A549 (cell line): Measurements from ENCODE around the gene PNMA6A. TPM values are rescaled to one million over a fixed set of nuclear protein-coding genes. Genes with fewer than 3 reads are reported as not detected.
"Not testable (repeated sequence)": the region's sequence is repeated elsewhere in the genome, so short reads cannot be mapped to it uniquely, and the experiment has no call there.

ENCODE experiments used
- ATAC-seq, 2 experiments: fragments of 200-7000 bp in 1 of 2; fragments of >200 bp in 1 of 2; cut with Nextera tagmentation in 1 of 2; cut with Tn5 transposase in 1 of 2; 3 replicates each; pipeline versions ENCODE4 v1.8.0 to v1.9.1; 2018 to 2020; ENCODE audit warnings: mild to moderate bottlenecking in 1 of 2, moderate library complexity in 1 of 2
- CTCF ChIA-PET: fragments of 300-600 bp; sonication (Branson Sonifier 250); formaldehyde crosslinking; extraction: SDS; loops from one replicate; lab custom pipeline; 2021; ENCODE audit warnings: antibody characterized with exemption, inconsistent platforms; lab: Yijun Ruan, JAX
- POLR2A ChIA-PET: fragments of 350-600 bp; formaldehyde crosslinking; extraction: SDS; loops from one replicate; lab custom pipeline; 2021; ENCODE audit warnings: antibody characterized with exemption, inconsistent platforms; lab: Yijun Ruan, JAX
- DNase-seq, 2 experiments: peaks; one replicate each; pipeline versions ENCODE4 v3.0.0 to v3.0.0-alpha.2; 2011 to 2016; ENCODE audit warnings: low read depth in 1 of 2, low spot score in 1 of 2
- FAIRE-seq: peaks from 2 replicates; lab custom pipeline; 2011; peaks lifted over from hg19 to GRCh38; lab: Jason Lieb, UNC
- H3K27ac ChIP-seq, 2 experiments: fragments of >200 bp; sonication (Bioruptor Twin); formaldehyde crosslinking; 3 replicates each; pipeline ENCODE4 v1.5.1; 2016 to 2017
- H3K4me1 ChIP-seq: fragments of >200 bp; sonication (Bioruptor Twin); formaldehyde crosslinking; 3 replicates; pipeline ENCODE4 v1.6.1; 2016
- H3K4me2 ChIP-seq: fragments of >200 bp; sonication (Bioruptor Twin); formaldehyde crosslinking; 3 replicates; pipeline ENCODE4 v1.6.1; 2016
- H3K4me3 ChIP-seq: fragments of >200 bp; sonication (Bioruptor Twin); formaldehyde crosslinking; 3 replicates; pipeline ENCODE4 v1.5.1; 2016
- H3K9me3 ChIP-seq: fragments of >200 bp; sonication (Bioruptor Twin); formaldehyde crosslinking; 3 replicates; pipeline ENCODE4 v1.6.1; 2016
- BCL3 ChIP-seq: fragments of >200 bp; sonication (Bioruptor Twin); formaldehyde crosslinking; IDR thresholded peaks from 3 replicates; pipeline ENCODE4 v1.6.1; 2016
- CEBPB ChIP-seq, 2 experiments: fragments of >200 bp in 1 of 2; sonication (Bioruptor Twin) in 1 of 2; formaldehyde crosslinking in 1 of 2; IDR thresholded peaks; 2 replicates each; pipeline ENCODE4 v1.6.1; 2012 to 2016
- CHD2 ChIP-seq: fragments of 150-350 bp; IDR thresholded peaks from 2 replicates; pipeline ENCODE4 v1.6.1; 2014; ENCODE audit warnings: low read length; ENCODE audit not compliant: partially characterized antibody
- CTCF ChIP-seq: fragments of >200 bp; sonication (Bioruptor Twin); formaldehyde crosslinking; IDR thresholded peaks from 3 replicates; pipeline ENCODE4 v1.5.1; 2016
- EHF ChIP-seq: fragments of 250-450 bp; sonication (Bioruptor Pico); IDR thresholded peaks from 2 replicates; pipeline ENCODE4 v1.5.0; 2020; ENCODE audit warnings: mild to moderate bottlenecking
- HOXB13 ChIP-seq: fragments of 250-450 bp; sonication (Bioruptor Pico); IDR thresholded peaks from 2 replicates; pipeline ENCODE4 v1.5.0; 2020; ENCODE audit warnings: low read depth, mild to moderate bottlenecking, moderate library complexity
- JUNB ChIP-seq: fragments of >200 bp; sonication (Bioruptor Twin); formaldehyde crosslinking; IDR thresholded peaks from 2 replicates; pipeline ENCODE4 v1.6.1; 2016
- MAFK ChIP-seq: fragments of 450-650 bp; IDR thresholded peaks from 2 replicates; pipeline ENCODE4 v1.6.1; 2014; ENCODE audit not compliant: partially characterized antibody
- MYC ChIP-seq: IDR thresholded peaks from 2 replicates; pipeline ENCODE4 v1.6.1; 2012; ENCODE audit warnings: mild to moderate bottlenecking, inconsistent platforms, low read length, improper control_type of control experiment, borderline replicate concordance
- NFE2L2 ChIP-seq: fragments of 150-350 bp; conservative IDR thresholded peaks from 2 replicates; pipeline ENCODE4 v1.6.1; 2014; ENCODE audit warnings: low read length
- NPAS2 ChIP-seq: fragments of 250-450 bp; sonication (Bioruptor Pico); IDR thresholded peaks from 2 replicates; pipeline ENCODE4 v1.8.0; 2022; ENCODE audit warnings: mild to moderate bottlenecking, moderate library complexity, borderline replicate concordance
- PBX3 ChIP-seq: IDR thresholded peaks from 2 replicates; pipeline ENCODE4 v1.6.1; 2012
- PHF8 ChIP-seq: fragments of 200-600 bp; sonication (generic); IDR thresholded peaks from 2 replicates; pipeline ENCODE4 v1.6.1; 2016; ENCODE audit warnings: low read depth, mild to moderate bottlenecking, antibody characterized with exemption, moderate library complexity, borderline replicate concordance
- POLR2A ChIP-seq: IDR thresholded peaks from 2 replicates; pipeline ENCODE4 v1.6.1; 2012; ENCODE audit warnings: mild to moderate bottlenecking, low read length
- REST ChIP-seq: fragments of 200-600 bp; sonication (generic); IDR thresholded peaks from 2 replicates; pipeline ENCODE4 v1.6.1; 2016; ENCODE audit warnings: antibody characterized with exemption, mild to moderate bottlenecking, moderate library complexity
- WGBS: methylation state at CpG from one replicate; pipeline ENCODE4 v1.1.6; 2017; ENCODE audit errors: missing lambda C conversion rate; 5-methylcytosine and 5-hydroxymethylcytosine counted together
- polyA minus RNA-seq: library from RNA; depleted of rRNA, polyadenylated mRNA; stranded (reverse); fragments of >200 nt; gene quantifications from 2 replicates; pipeline ENCODE4 v1.2.3, GENCODE V29; 2011; rRNA and poly(A)+ RNA removed
- polyA plus RNA-seq, 4 experiments: library from polyadenylated mRNA; depleted of rRNA in 3 of 4; stranded (reverse); fragments of >200 nt; fragmentation: RNase III in 1 of 4; extraction: RNeasy Plus Mini Kit Qiagen cat#74134 plus additional on column Dnase treatment in 1 of 4; gene quantifications; 2 replicates in 3 of 4; 3 replicates in 1 of 4; pipeline ENCODE4 v1.2.3, GENCODE V29; 2011 to 2017
- TF ChIP-seq, protein P1 (sequence below): IDR thresholded peaks from 2 replicates; pipeline ENCODE4 v1.6.1; 2012

The PNMA6A gene
- polyA plus RNA-seq (2011; rRNA removed) (0.93 and 1.1 TPM in 2 replicates), polyA plus RNA-seq (2017; fragmentation: RNase III; extraction: RNeasy Plus Mini Kit Qiagen cat#74134 plus additional on column Dnase treatment) (2.4 to 3.3 TPM (median 2.6 TPM) in 3 replicates), polyA minus RNA-seq (0.92 and 0.95 TPM in 2 replicates)
- 2.8 and 3.3 TPM in 2 replicates for polyA plus RNA-seq (2012; cell fraction: cytosol; rRNA removed)
- 4.9 and 5.3 TPM in 2 replicates for polyA plus RNA-seq (2012; cell fraction: nucleus; rRNA removed)

GRCh38 chrX:153071909-153072583 is at the start of gene PNMA6A:
TSS of gene PNMA6A (plus strand) at chrX:153072454. CDS start at chrX:153073063, 609 bp downstream.
- ATAC-seq = peak; percentile 79 to 86
- POLR2A ChIA-PET, H3K4me3 ChIP-seq, H3K27ac ChIP-seq, FAIRE-seq, DNase-seq, H3K4me2 ChIP-seq, H3K4me1 ChIP-seq, H3K9me3 ChIP-seq, CTCF ChIA-PET: not testable (repeated sequence)
- no CpG with 5 or more reads among the region's 76 CpGs for WGBS

- H3K4me1 ChIP-seq, DNase-seq, H3K9me3 ChIP-seq, H3K27ac ChIP-seq, FAIRE-seq, H3K4me3 ChIP-seq, ATAC-seq, CTCF ChIA-PET, H3K4me2 ChIP-seq, POLR2A ChIA-PET: not testable (repeated sequence)
- WGBS = 43% methylated on average over 2 of the region's 2 CpGs
These were observed 45.8 kb upstream of the PNMA6A start for GRCh38 chrX:153026501-153026900.

DNA sequence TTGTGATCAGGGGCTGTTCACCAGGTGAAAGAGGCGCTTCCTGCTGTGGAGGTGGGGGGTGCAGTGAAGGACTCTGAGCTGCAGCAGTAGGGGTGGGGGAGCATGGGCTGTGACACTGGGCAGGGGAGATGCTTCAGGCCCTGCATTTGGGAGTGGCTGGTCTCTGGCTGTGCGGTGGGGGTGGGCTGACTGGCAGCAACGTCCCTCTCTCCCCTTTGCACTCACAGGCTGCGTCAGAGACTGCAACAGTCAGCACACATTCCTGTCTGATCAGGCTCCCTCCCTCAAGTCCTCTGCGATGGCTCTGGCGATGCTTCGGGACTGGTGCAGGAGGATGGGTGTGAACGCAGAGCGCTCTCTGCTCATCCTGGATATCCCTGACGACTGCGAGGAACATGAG is 43.8 kb upstream of the PNMA6A start:
- ATAC-seq = not testable (repeated sequence)

DNA sequence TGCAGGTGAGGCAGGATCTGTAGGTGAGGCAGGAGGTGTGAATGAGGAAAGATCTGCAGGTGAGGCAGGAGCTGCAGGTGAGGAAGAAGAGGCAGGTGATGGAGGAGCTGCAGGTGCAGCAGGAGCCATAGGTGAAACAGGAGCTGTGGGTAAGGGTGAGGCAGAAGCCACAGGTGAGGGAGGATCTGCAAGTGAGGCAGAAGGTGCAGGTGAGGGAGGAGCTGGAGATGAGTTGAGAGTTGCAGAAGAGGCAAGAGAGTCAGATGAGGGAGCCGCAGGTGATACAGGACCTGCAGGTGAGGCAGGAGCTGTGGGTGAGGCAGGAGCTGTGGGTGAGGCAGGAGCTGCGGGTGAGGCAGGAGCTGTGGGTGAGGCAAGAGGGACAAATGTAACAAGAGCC is 43.1 kb upstream of the PNMA6A start:
- no peak for DNase-seq
- CTCF ChIA-PET = interaction anchor here (1.1 kb wide), 1 partner anchor 478 kb away, joined by 4 read pairs; no protein-coding TSS in a partner anchor
- 64% methylated on average over 2 of the region's 2 CpGs for WGBS

More for the DNA sequence above, 43.8 kb upstream of the PNMA6A start:
- DNase-seq, H3K27ac ChIP-seq, H3K4me1 ChIP-seq, H3K9me3 ChIP-seq, POLR2A ChIA-PET, CTCF ChIA-PET, H3K4me2 ChIP-seq, H3K4me3 ChIP-seq: not testable (repeated sequence)
- FAIRE-seq = peak; percentile 78
- 72% methylated on average over 2 of the region's 11 CpGs for WGBS

GRCh38 chrX:153029875-153030274 is 42.4 kb upstream of the PNMA6A start:
- WGBS = 75% methylated on average over 3 of the region's 11 CpGs
- Histone ChIP-seq H3K4me3 (no peak overlapping the region), H3K4me2 (no peak overlapping the region), H3K4me1 (no peaks in the 10 kb centered on the region), H3K9me3 (no peaks in the 10 kb centered on the region), H3K27ac (no peak overlapping the region)
- no peak for DNase-seq
- ATAC-seq = no peak
- no peak for FAIRE-seq
- ChIA-PET POLR2A (no interaction called here), CTCF (interaction anchor here (1.1 kb wide), 1 partner anchor 477 kb away, joined by 4 read pairs; no protein-coding TSS in a partner anchor)
- no peak for TF ChIP-seq REST
- TF ChIP-seq CTCF = no peak
- TF ChIP-seq MAFK = no peak
- no peak for TF ChIP-seq BCL3
- TF ChIP-seq POLR2A = no peak
- TF ChIP-seq MYC = no peak
- TF ChIP-seq CHD2 = no peak
- TF ChIP-seq JUNB = no peak
- TF ChIP-seq HOXB13 (CRISPR knock-in tag) = no peak

More for the DNA sequence above, 43.1 kb upstream of the PNMA6A start:
- H3K9me3 ChIP-seq = no peaks in the 10 kb centered on the region
- no peak for FAIRE-seq
- no peak overlapping the region for H3K4me3 ChIP-seq
- no peaks in the 10 kb centered on the region for H3K4me1 ChIP-seq
- ATAC-seq = no peak
- TF ChIP-seq, protein P1, sequence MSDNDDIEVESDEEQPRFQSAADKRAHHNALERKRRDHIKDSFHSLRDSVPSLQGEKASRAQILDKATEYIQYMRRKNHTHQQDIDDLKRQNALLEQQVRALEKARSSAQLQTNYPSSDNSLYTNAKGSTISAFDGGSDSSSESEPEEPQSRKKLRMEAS = no peak
- TF ChIP-seq CEBPB (IDR thresholded peaks at IDR 0.05) (no peak), MYC (no peak), POLR2A (no peak), PBX3 (no peak), PHF8 (no peak), NPAS2 (CRISPR knock-in tag) (no peak), NFE2L2 (no peak), EHF (CRISPR knock-in tag) (no peak)
- POLR2A ChIA-PET = no interaction called here
- no peak overlapping the region for H3K27ac ChIP-seq
- H3K4me2 ChIP-seq = no peak overlapping the region
